K562 (cell line): ENCODE results near the gene PTP4A2. TPM values are rescaled to one million over a fixed set of nuclear protein-coding genes. Genes with fewer than 3 reads are reported as not detected.

Experiments used
- BCLAF1 ChIP-seq, 2 experiments: fragments of 450-650 bp in 1 of 2; IDR thresholded peaks; 2 replicates each; pipeline ENCODE4 v1.6.1; 2011 to 2017; ENCODE audit warnings: low read depth in 2 of 2, antibody characterized with exemption in 1 of 2, borderline replicate concordance in 1 of 2, low read length in 1 of 2, mild to moderate bottlenecking in 1 of 2, mixed read lengths in 1 of 2; ENCODE audit not compliant: control insufficient read depth in 1 of 2
- BRD9 ChIP-seq: fragments of 450-650 bp; IDR thresholded peaks from 2 replicates; pipeline ENCODE4 v1.6.1; 2018; ENCODE audit warnings: low read depth; ENCODE audit not compliant: partially characterized antibody
- CREB1 ChIP-seq, 2 experiments: sonication (generic) in 1 of 2; formaldehyde crosslinking in 1 of 2; IDR thresholded peaks; 2 replicates each; pipeline versions ENCODE4 v1.6.1 to v1.8.0; 2012 to 2022; ENCODE audit warnings: inconsistent platforms in 1 of 2, mild to moderate bottlenecking in 1 of 2, missing genetic modification reagents in 1 of 2, moderate library complexity in 1 of 2
- EZH2 ChIP-seq: IDR thresholded peaks from 2 replicates; pipeline ENCODE4 v1.6.1; 2012; ENCODE audit warnings: low read depth, mild to moderate bottlenecking, inconsistent platforms, low read length, borderline replicate concordance
- GMEB1 ChIP-seq: fragments of 250-450 bp; sonication (Bioruptor Pico); IDR thresholded peaks from 2 replicates; pipeline ENCODE4 v1.4.0; 2020; ENCODE audit warnings: mild to moderate bottlenecking
- HMGN3 ChIP-seq: IDR thresholded peaks from 2 replicates; pipeline ENCODE4 v1.6.1; 2011; ENCODE audit warnings: borderline replicate concordance, low read depth, mild to moderate bottlenecking, mixed read lengths, low read length; ENCODE audit not compliant: insufficient read length; ENCODE audit errors: extremely low read depth
- HNRNPL ChIP-seq: fragments of 200-400 bp; formaldehyde crosslinking; IDR thresholded peaks from 2 replicates; pipeline ENCODE4 v1.6.1; 2017; ENCODE audit warnings: low read depth, mild to moderate bottlenecking, low read length
- MAZ ChIP-seq, 2 experiments: fragments of 450-650 bp in 1 of 2; sonication (generic) in 1 of 2; formaldehyde crosslinking; IDR thresholded peaks in 1 of 2; conservative IDR thresholded peaks in 1 of 2; 2 replicates each; pipeline versions ENCODE4 v1.4.0 to v1.5.0; 2020; ENCODE audit warnings: mild to moderate bottlenecking in 1 of 2, missing genetic modification reagents in 1 of 2
- NEUROD1 ChIP-seq: fragments of 150-350 bp; IDR thresholded peaks from 2 replicates; pipeline ENCODE4 v1.6.1; 2014; ENCODE audit warnings: borderline replicate concordance, low read length, low read depth; ENCODE audit not compliant: partially characterized antibody
- POLR3A ChIP-seq: IDR thresholded peaks from 2 replicates; pipeline ENCODE4 v1.6.1; 2011; ENCODE audit warnings: borderline replicate concordance, mild to moderate bottlenecking, moderate library complexity; ENCODE audit not compliant: insufficient read length, insufficient read depth; ENCODE audit errors: extremely low read depth
- ZFP1 ChIP-seq: fragments of 450-650 bp; formaldehyde crosslinking; IDR thresholded peaks from 2 replicates; pipeline ENCODE4 v1.4.0; 2020; ENCODE audit warnings: mild to moderate bottlenecking, mixed read lengths
- polyA plus RNA-seq, 8 experiments: library from polyadenylated mRNA; depleted of rRNA in 4 of 8; stranded (reverse) in 5 of 8; unstranded in 3 of 8; fragments of >200 nt; fragmentation: Nextera tagmentation in 2 of 8; fragmentation: Illumina TruSeq in 1 of 8; extraction: Ambion mirVana in 2 of 8; extraction: Trizol in 1 of 8; gene quantifications; 2 replicates each; pipeline versions ENCODE4 v1.2.1 to v1.2.3, GENCODE V29; 2011 to 2014; ENCODE audit warnings: inconsistent platforms in 1 of 8, missing spikeins in 1 of 8
- total RNA-seq, 7 experiments: library from RNA; depleted of rRNA in 6 of 7; stranded (reverse); fragments of >200 nt in 6 of 7; fragmentation: Illumina TruSeq in 2 of 7; extraction: Trizol in 2 of 7; gene quantifications; 2 replicates each; pipeline versions ENCODE4 v1.2.1 to v1.2.3, GENCODE V29; 2011 to 2021; ENCODE audit warnings: low replicate concordance in 1 of 7
- TF ChIP-seq, protein P1 (sequence below): sonication (generic); formaldehyde crosslinking; IDR thresholded peaks from 2 replicates; pipeline ENCODE4 v1.8.0; 2022; ENCODE audit warnings: missing genetic modification reagents, mild to moderate bottlenecking, moderate library complexity, borderline replicate concordance
- TF ChIP-seq, protein P2 (sequence below): fragments of 250-450 bp; sonication (Bioruptor Pico); IDR thresholded peaks from 2 replicates; pipeline ENCODE4 v1.8.0; 2021; ENCODE audit warnings: borderline replicate concordance, mild to moderate bottlenecking, moderate library complexity; ENCODE audit not compliant: poor library complexity, severe bottlenecking
- TF ChIP-seq, protein P3 (sequence below): fragments of 450-650 bp; IDR thresholded peaks from 2 replicates; pipeline ENCODE4 v1.6.1; 2016; ENCODE audit warnings: antibody characterized with exemption
- TF ChIP-seq, protein P4 (sequence below): fragments of 450-650 bp; IDR thresholded peaks from 2 replicates; pipeline ENCODE4 v1.6.1; 2017; ENCODE audit warnings: antibody characterized with exemption

PTP4A2 gene
- total and polyA plus RNA-seq, 9 of the 15 experiments (the other 6 are each of a cell fraction or from before 2014, with no cell fraction given), result 197 to 870 (median 480) TPM

DNA sequence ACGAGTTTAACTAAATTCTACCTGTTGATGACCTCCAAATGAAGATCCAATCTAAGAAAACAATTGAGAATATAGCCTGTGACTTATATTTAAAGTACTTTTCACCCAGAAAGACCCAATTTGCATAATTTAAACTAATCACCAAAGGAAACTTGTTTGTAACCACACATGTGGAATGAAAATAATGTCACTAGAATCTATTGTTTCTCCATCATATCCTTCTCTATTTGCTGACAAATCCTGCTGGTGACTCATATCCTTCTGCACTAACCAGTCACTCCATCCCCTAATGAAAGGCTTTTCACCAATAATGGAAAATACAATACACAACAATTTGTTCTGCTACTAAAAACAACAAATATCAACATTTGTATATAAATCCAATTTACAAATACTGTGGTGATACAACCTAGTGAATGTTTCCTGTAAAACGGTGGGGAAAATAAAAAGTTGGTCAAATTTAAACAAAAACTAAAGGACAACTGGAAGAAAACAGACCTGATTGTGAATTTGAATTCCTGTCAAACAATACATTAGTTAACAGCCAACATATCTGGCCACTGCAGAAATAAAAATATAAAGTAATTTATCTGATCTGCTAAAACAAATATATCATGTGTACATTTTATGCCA is 6.5 kb downstream of the PTP4A2 start (continued):
- TF ChIP-seq HMGN3 (no peak), ZFP1 (no peak), MAZ (CRISPR knock-in tag; conservative IDR thresholded peaks at IDR 0.05 in 1 of 2, IDR thresholded peaks at IDR 0.05 in 1 of 2) (no peak), EZH2 (no peak), NEUROD1 (no peak), BCLAF1 (IDR thresholded peaks at IDR 0.05; ENCODE audit: borderline replicate concordance in 1 of 2, control insufficient read depth in 1 of 2, low read depth in 2 of 2, low read length in 1 of 2) (no peak), POLR3A (no peak), HNRNPL (no peak), GMEB1 (no peak), BRD9 (peak; percentile 76), CREB1 (IDR thresholded peaks at IDR 0.05) (no peak), CREB1 (CRISPR knock-in tag; IDR thresholded peaks at IDR 0.05) (no peak)
- TF ChIP-seq, protein P1, sequence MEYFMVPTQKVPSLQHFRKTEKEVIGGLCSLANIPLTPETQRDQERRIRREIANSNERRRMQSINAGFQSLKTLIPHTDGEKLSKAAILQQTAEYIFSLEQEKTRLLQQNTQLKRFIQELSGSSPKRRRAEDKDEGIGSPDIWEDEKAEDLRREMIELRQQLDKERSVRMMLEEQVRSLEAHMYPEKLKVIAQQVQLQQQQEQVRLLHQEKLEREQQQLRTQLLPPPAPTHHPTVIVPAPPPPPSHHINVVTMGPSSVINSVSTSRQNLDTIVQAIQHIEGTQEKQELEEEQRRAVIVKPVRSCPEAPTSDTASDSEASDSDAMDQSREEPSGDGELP, result no peak
- TF ChIP-seq, protein P2, sequence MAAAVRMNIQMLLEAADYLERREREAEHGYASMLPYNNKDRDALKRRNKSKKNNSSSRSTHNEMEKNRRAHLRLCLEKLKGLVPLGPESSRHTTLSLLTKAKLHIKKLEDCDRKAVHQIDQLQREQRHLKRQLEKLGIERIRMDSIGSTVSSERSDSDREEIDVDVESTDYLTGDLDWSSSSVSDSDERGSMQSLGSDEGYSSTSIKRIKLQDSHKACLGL (CRISPR knock-in tag), result no peak
- TF ChIP-seq, protein P3, sequence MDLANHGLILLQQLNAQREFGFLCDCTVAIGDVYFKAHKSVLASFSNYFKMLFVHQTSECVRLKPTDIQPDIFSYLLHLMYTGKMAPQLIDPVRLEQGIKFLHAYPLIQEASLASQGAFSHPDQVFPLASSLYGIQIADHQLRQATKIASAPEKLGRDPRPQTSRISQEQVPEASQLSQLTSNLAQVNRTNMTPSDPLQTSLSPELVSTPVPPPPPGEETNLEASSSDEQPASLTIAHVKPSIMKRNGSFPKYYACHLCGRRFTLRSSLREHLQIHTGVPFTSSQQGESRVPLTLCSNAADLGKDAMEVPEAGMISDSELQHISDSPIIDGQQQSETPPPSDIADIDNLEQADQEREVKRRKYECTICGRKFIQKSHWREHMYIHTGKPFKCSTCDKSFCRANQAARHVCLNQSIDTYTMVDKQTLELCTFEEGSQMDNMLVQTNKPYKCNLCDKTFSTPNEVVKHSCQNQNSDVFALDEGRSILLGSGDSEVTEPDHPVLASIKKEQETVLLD, result peak; percentile 41; the same call in 1 of the 2 replicates
- TF ChIP-seq, protein P4, sequence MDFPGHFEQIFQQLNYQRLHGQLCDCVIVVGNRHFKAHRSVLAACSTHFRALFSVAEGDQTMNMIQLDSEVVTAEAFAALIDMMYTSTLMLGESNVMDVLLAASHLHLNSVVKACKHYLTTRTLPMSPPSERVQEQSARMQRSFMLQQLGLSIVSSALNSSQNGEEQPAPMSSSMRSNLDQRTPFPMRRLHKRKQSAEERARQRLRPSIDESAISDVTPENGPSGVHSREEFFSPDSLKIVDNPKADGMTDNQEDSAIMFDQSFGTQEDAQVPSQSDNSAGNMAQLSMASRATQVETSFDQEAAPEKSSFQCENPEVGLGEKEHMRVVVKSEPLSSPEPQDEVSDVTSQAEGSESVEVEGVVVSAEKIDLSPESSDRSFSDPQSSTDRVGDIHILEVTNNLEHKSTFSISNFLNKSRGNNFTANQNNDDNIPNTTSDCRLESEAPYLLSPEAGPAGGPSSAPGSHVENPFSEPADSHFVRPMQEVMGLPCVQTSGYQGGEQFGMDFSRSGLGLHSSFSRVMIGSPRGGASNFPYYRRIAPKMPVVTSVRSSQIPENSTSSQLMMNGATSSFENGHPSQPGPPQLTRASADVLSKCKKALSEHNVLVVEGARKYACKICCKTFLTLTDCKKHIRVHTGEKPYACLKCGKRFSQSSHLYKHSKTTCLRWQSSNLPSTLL, result no peak
